MCF 10A (cell line): ENCODE results near the gene IMPDH2. TPM values are rescaled to one million over a fixed set of nuclear protein-coding genes. Genes with fewer than 3 reads are reported as not detected.

Experiments
- BruUV-seq: library from RNA; stranded (reverse); fragments of 400-500 nt; replicated peaks from 2 replicates; lab custom pipeline; 2021; lab: Mats Ljungman, UMichigan
- CTCF ChIA-PET: fragments of 300-600 bp; sonication (Branson Sonifier 250); formaldehyde crosslinking; extraction: SDS; loops from one replicate; lab custom pipeline; 2021; ENCODE audit warnings: antibody characterized with exemption, inconsistent platforms; lab: Yijun Ruan, JAX
- POLR2A ChIA-PET: fragments of 300-600, 350-650 bp; sonication (Branson Sonifier 250); formaldehyde crosslinking; extraction: SDS; loops from one replicate; lab custom pipeline; 2020; ENCODE audit warnings: antibody characterized with exemption, inconsistent platforms; lab: Yijun Ruan, JAX
- DNase-seq: peaks from one replicate; pipeline ENCODE4 v3.0.0-alpha.2; 2018; ENCODE audit not compliant: unreplicated experiment
- H3K27ac Mint-ChIP-seq: one replicate; pipeline ENCODE4 v1.8.0; 2022; ENCODE audit warnings: mild to moderate bottlenecking, low read depth, mixed read lengths; ENCODE audit not compliant: unreplicated experiment
- H3K27me3 Mint-ChIP-seq: one replicate; pipeline ENCODE4 v1.8.0; 2022; ENCODE audit warnings: mixed read lengths; ENCODE audit not compliant: insufficient read depth, unreplicated experiment
- H3K36me3 Mint-ChIP-seq: one replicate; pipeline ENCODE4 v1.8.0; 2022; ENCODE audit warnings: mild to moderate bottlenecking, moderate library complexity, mixed read lengths; ENCODE audit not compliant: insufficient read depth, unreplicated experiment
- H3K4me1 Mint-ChIP-seq: one replicate; pipeline ENCODE4 v1.8.0; 2022; ENCODE audit warnings: mixed read lengths; ENCODE audit not compliant: insufficient read depth, unreplicated experiment
- H3K4me3 Mint-ChIP-seq: one replicate; pipeline ENCODE4 v1.8.0; 2022; ENCODE audit warnings: mild to moderate bottlenecking, moderate library complexity, mixed read lengths; ENCODE audit not compliant: unreplicated experiment
- H3K9me3 Mint-ChIP-seq: one replicate; pipeline ENCODE4 v1.8.0; 2022; ENCODE audit warnings: mixed read lengths; ENCODE audit not compliant: unreplicated experiment
- CTCF ChIP-seq: fragments of 200-600 bp; IDR thresholded peaks from one replicate; pipeline ENCODE4 v1.8.0; 2022; ENCODE audit warnings: antibody characterized with exemption, mild to moderate bottlenecking; ENCODE audit not compliant: unreplicated experiment
- intact Hi-C: fragments of 100-400 bp; cut with micrococcal nuclease; formaldehyde crosslinking; loops from 2 replicates; pipeline ENCODE4 v1.14.1; 2022
- total RNA-seq: library from RNA; stranded (reverse); gene quantifications from 2 replicates; pipeline ENCODE4 v1.2.3, GENCODE V29; 2022

IMPDH2 gene
- total RNA-seq, 1 experiment from 2014 or later = 476 TPM

GRCh38 chr3:49013738-49014660 is 15.2 kb downstream of the IMPDH2 start:
- no TSS peak for BruUV-seq
- intact Hi-C loops = loop anchor here (2.0 kb wide), 1 partner anchor 25 kb away; no protein-coding TSS in a partner anchor

GRCh38 chr3:49013113-49013737 is 16.0 kb downstream of the IMPDH2 start:
- CTCF ChIA-PET = interaction anchor here (0.7 to 2.3 kb wide), 7 partner anchors 10 to 420 kb away, joined by 3 to 16 read pairs (median 5); partner anchors contain the start of genes P4HTM and QRICH1
- Mint-ChIP-seq H3K27ac (no peak overlapping the region), H3K9me3 (no peaks in the 10 kb centered on the region), H3K27me3 (no peaks in the 10 kb centered on the region), H3K4me1 (peaks cover 4% of the 10 kb centered on the region), H3K4me3 (no peak overlapping the region), H3K36me3 (peaks cover 87% of the 10 kb centered on the region)
- no TSS peak for BruUV-seq
- intact Hi-C loops = no loop called here
- TF ChIP-seq CTCF = no peak
- POLR2A ChIA-PET = interaction anchor here (0.5 to 3.5 kb wide), 7 partner anchors 9 to 573 kb away, joined by 3 to 15 read pairs (median 4); partner anchors contain the start of genes CCDC51, NDUFAF3, P4HTM and QRICH1
- DNase-seq = no peak

More at GRCh38 chr3:49013738-49014660, 15.2 kb downstream of the IMPDH2 start:
- no peaks in the 10 kb centered on the region for H3K9me3 Mint-ChIP-seq
- CTCF ChIA-PET = interaction anchor here (0.6 to 2.3 kb wide), 8 partner anchors 10 to 436 kb away, joined by 3 to 16 read pairs (median 5); partner anchors contain the start of genes P4HTM and QRICH1
- peak; percentile 61 for DNase-seq
- no peaks in the 10 kb centered on the region for H3K27me3 Mint-ChIP-seq
- H3K4me3 Mint-ChIP-seq = no peak overlapping the region
- peak; percentile 55 for TF ChIP-seq CTCF
- POLR2A ChIA-PET = interaction anchor here (0.6 to 3.5 kb wide), 5 partner anchors 8 to 107 kb away, joined by 3 to 15 read pairs (median 4); partner anchors contain the start of genes NDUFAF3, P4HTM, QRICH1 and USP19
- no peak overlapping the region for H3K27ac Mint-ChIP-seq
- H3K4me1 Mint-ChIP-seq = no peaks in the 10 kb centered on the region
- peaks cover 80% of the 10 kb centered on the region for H3K36me3 Mint-ChIP-seq

- CTCF ChIA-PET = interaction anchor here (1.2 to 1.4 kb wide), 2 partner anchors 21 to 25 kb away, joined by 3 to 4 read pairs; no protein-coding TSS in a partner anchor
- TF ChIP-seq CTCF = no peak
- H3K36me3 Mint-ChIP-seq = peaks cover 87% of the 10 kb centered on the region
Observed at GRCh38 chr3:49012441-49013017, 16.7 kb downstream of the IMPDH2 start.

More at GRCh38 chr3:49012441-49013017, 16.7 kb downstream of the IMPDH2 start:
- POLR2A ChIA-PET = interaction anchor here (0.5 to 8.3 kb wide), 11 partner anchors 8 to 573 kb away, joined by 3 to 251 read pairs (median 3); partner anchors contain the start of genes CCDC51, DALRD3, NDUFAF3 and P4HTM
- Mint-ChIP-seq H3K27me3 (no peaks in the 10 kb centered on the region), H3K4me1 (peaks cover 10% of the 10 kb centered on the region), H3K27ac (no peak overlapping the region), H3K4me3 (no peak overlapping the region), H3K9me3 (no peaks in the 10 kb centered on the region)
- intact Hi-C loops = no loop called here
- DNase-seq = no peak
- BruUV-seq = no TSS peak
